ENCODE data around the gene SNX11.

The SNX11 gene

GRCh38 chr17:48155889-48156611 lies 48.5 kb downstream of the SNX11 start:
- H3K4me1 Mint-ChIP-seq = peaks cover 68% of the 10 kb centered on the region
- DNase-seq = peak; percentile 40
- H3K9me3 Mint-ChIP-seq = no peaks in the 10 kb centered on the region
- peaks cover 5% of the 10 kb centered on the region for H3K27me3 Mint-ChIP-seq (ENCODE audit: low read depth, poor library complexity)
- peak overlapping the region; percentile 11 for H3K4me3 Mint-ChIP-seq
- H3K36me3 Mint-ChIP-seq (ENCODE audit: low read depth) = no peaks in the 10 kb centered on the region
- no peak overlapping the region for H3K27ac Mint-ChIP-seq
- no peak for TF ChIP-seq CTCF (IDR thresholded peaks at IDR 0.05)

GRCh38 chr17:48159232-48159631 lies 51.7 kb downstream of the SNX11 start:
- H3K9me3 Mint-ChIP-seq = no peaks in the 10 kb centered on the region
- DNase-seq = no peak
- no peak overlapping the region for H3K27ac Mint-ChIP-seq
- H3K4me3 Mint-ChIP-seq = no peak overlapping the region
- no peaks in the 10 kb centered on the region for H3K27me3 Mint-ChIP-seq (ENCODE audit: low read depth, poor library complexity)
- no peak for TF ChIP-seq CTCF (IDR thresholded peaks at IDR 0.05)
- no peaks in the 10 kb centered on the region for H3K36me3 Mint-ChIP-seq (ENCODE audit: low read depth)
- peaks cover 64% of the 10 kb centered on the region for H3K4me1 Mint-ChIP-seq

- H3K4me1 Mint-ChIP-seq = peaks cover 61% of the 10 kb centered on the region
- no peaks in the 10 kb centered on the region for H3K36me3 Mint-ChIP-seq (ENCODE audit: low read depth)
- no peaks in the 10 kb centered on the region for H3K9me3 Mint-ChIP-seq
- no peak overlapping the region for H3K4me3 Mint-ChIP-seq
- H3K27ac Mint-ChIP-seq = no peak overlapping the region
- no peak for DNase-seq
- TF ChIP-seq CTCF (IDR thresholded peaks at IDR 0.05) = no peak
- no peaks in the 10 kb centered on the region for H3K27me3 Mint-ChIP-seq (ENCODE audit: low read depth, poor library complexity)
Observed at GRCh38 chr17:48160177-48161081, 52.9 kb downstream of the SNX11 start.

GRCh38 chr17:48161127-48161905 lies 53.8 kb downstream of the SNX11 start:
- TF ChIP-seq CTCF (IDR thresholded peaks at IDR 0.05) = no peak
- DNase-seq = no peak
- H3K4me3 Mint-ChIP-seq = no peak overlapping the region
- H3K36me3 Mint-ChIP-seq (ENCODE audit: low read depth) = no peaks in the 10 kb centered on the region
- no peak overlapping the region for H3K27ac Mint-ChIP-seq
- H3K4me1 Mint-ChIP-seq = peaks cover 61% of the 10 kb centered on the region
- no peaks in the 10 kb centered on the region for H3K9me3 Mint-ChIP-seq
- H3K27me3 Mint-ChIP-seq (ENCODE audit: low read depth, poor library complexity) = peaks cover 4% of the 10 kb centered on the region

- no peak overlapping the region for H3K4me3 Mint-ChIP-seq
- no peak for TF ChIP-seq CTCF (IDR thresholded peaks at IDR 0.05)
- DNase-seq = no peak
- H3K4me1 Mint-ChIP-seq = peaks cover 57% of the 10 kb centered on the region
- no peaks in the 10 kb centered on the region for H3K9me3 Mint-ChIP-seq
- no peaks in the 10 kb centered on the region for H3K36me3 Mint-ChIP-seq (ENCODE audit: low read depth)
- H3K27me3 Mint-ChIP-seq (ENCODE audit: low read depth, poor library complexity) = peaks cover 4% of the 10 kb centered on the region
- peak overlapping the region; percentile 69 for H3K27ac Mint-ChIP-seq
Observed at GRCh38 chr17:48162306-48162934, 54.9 kb downstream of the SNX11 start.
